HEK293 (cell line): ENCODE results near the gene WDR7.

Experiments used
- CTCF ChIP-seq: fragments of 450-650 bp; formaldehyde crosslinking; IDR thresholded peaks from 2 replicates; pipeline ENCODE4 v1.5.1; 2016; ENCODE audit warnings: missing biosample characterization, missing genetic modification characterization
- PRDM1 ChIP-seq: fragments of 450-650 bp; formaldehyde crosslinking; IDR thresholded peaks from 2 replicates; pipeline ENCODE4; 2016; ENCODE audit warnings: missing biosample characterization, missing genetic modification characterization
- SP7 ChIP-seq: fragments of 450-650 bp; formaldehyde crosslinking; IDR thresholded peaks from 2 replicates; pipeline ENCODE4 v1.5.1; 2016; ENCODE audit warnings: missing biosample characterization, missing genetic modification characterization
- ZNF138 ChIP-seq: fragments of 450-650 bp; formaldehyde crosslinking; IDR thresholded peaks from 2 replicates; pipeline ENCODE4 v1.5.1; 2016; ENCODE audit warnings: missing biosample characterization, missing genetic modification characterization, borderline replicate concordance
- ZNF350 ChIP-seq: fragments of 450-650 bp; formaldehyde crosslinking; IDR thresholded peaks from 2 replicates; pipeline ENCODE4 v1.5.0; 2017; ENCODE audit warnings: missing biosample characterization, mild to moderate bottlenecking, missing genetic modification characterization
- ZNF433 ChIP-seq: fragments of 450-650 bp; formaldehyde crosslinking; IDR thresholded peaks from 2 replicates; pipeline ENCODE4 v1.5.1; 2016; ENCODE audit warnings: missing biosample characterization, missing genetic modification characterization, low read depth
- ZNF707 ChIP-seq: fragments of 450-650 bp; formaldehyde crosslinking; IDR thresholded peaks from 2 replicates; pipeline ENCODE4 v1.5.1; 2016; ENCODE audit warnings: missing biosample characterization, missing genetic modification characterization
- ZNF747 ChIP-seq: fragments of 450-650 bp; formaldehyde crosslinking; IDR thresholded peaks from 2 replicates; pipeline ENCODE4 v1.5.1; 2016; ENCODE audit warnings: missing biosample characterization, missing genetic modification characterization
- ZNF785 ChIP-seq: fragments of 450-650 bp; formaldehyde crosslinking; IDR thresholded peaks from 2 replicates; pipeline ENCODE4 v1.5.1; 2016; ENCODE audit warnings: missing biosample characterization, missing genetic modification characterization
- TF ChIP-seq, protein P1 (sequence below): fragments of 450-650 bp; formaldehyde crosslinking; IDR thresholded peaks from 2 replicates; pipeline ENCODE4 v1.5.1; 2016; ENCODE audit warnings: missing biosample characterization, missing genetic modification characterization

DNA sequence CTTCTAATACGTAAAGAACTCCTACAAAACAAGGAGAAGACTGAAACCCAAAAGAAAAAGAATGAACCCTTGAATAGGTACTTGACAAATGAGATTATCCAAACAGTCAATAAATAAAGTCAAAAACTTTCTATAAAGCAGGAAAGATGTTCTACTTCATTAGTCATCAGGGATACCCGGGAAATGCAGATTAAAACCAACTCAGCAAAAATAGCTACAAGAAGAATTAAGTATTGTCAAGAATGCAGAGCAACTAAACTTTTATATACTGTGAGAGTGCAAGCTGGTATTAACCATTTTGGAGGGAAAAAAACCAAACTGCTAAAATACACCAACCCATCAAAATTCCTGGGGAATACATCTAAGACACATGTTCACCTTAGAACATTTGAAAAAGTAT lies 23.2 kb upstream of the WDR7 start:
- TF ChIP-seq CTCF (tag by site-specific recombination) (no peak), SP7 (tag by site-specific recombination) (no peak), ZNF785 (tag by site-specific recombination) (no peak), ZNF747 (tag by site-specific recombination) (no peak), ZNF350 (no peak), ZNF433 (tag by site-specific recombination) (no peak), ZNF707 (tag by site-specific recombination) (no peak), ZNF138 (no peak), PRDM1 (tag by site-specific recombination) (no peak)
- TF ChIP-seq, protein P1, sequence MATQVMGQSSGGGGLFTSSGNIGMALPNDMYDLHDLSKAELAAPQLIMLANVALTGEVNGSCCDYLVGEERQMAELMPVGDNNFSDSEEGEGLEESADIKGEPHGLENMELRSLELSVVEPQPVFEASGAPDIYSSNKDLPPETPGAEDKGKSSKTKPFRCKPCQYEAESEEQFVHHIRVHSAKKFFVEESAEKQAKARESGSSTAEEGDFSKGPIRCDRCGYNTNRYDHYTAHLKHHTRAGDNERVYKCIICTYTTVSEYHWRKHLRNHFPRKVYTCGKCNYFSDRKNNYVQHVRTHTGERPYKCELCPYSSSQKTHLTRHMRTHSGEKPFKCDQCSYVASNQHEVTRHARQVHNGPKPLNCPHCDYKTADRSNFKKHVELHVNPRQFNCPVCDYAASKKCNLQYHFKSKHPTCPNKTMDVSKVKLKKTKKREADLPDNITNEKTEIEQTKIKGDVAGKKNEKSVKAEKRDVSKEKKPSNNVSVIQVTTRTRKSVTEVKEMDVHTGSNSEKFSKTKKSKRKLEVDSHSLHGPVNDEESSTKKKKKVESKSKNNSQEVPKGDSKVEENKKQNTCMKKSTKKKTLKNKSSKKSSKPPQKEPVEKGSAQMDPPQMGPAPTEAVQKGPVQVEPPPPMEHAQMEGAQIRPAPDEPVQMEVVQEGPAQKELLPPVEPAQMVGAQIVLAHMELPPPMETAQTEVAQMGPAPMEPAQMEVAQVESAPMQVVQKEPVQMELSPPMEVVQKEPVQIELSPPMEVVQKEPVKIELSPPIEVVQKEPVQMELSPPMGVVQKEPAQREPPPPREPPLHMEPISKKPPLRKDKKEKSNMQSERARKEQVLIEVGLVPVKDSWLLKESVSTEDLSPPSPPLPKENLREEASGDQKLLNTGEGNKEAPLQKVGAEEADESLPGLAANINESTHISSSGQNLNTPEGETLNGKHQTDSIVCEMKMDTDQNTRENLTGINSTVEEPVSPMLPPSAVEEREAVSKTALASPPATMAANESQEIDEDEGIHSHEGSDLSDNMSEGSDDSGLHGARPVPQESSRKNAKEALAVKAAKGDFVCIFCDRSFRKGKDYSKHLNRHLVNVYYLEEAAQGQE (tag by site-specific recombination) = no peak
